OCI-LY7 (cell line): ENCODE measurements around the gene C16orf86. TPM values are rescaled to one million over a fixed set of nuclear protein-coding genes. Genes with fewer than 3 reads are reported as not detected.

Experiments
- BruUV-seq: library from RNA; stranded (reverse); fragments of 400-500 nt; replicated peaks from 2 replicates; lab custom pipeline; 2021; lab: Mats Ljungman, UMichigan
- CTCF ChIA-PET: fragments of 300-600 bp; sonication (Branson Sonifier 250); formaldehyde crosslinking; loops from one replicate; lab custom pipeline; 2022; ENCODE audit warnings: antibody characterized with exemption; ENCODE audit not compliant: unreplicated experiment; lab: Charles Lee
- POLR2A ChIA-PET: fragments of 300-600 bp; sonication (Branson Sonifier 250); formaldehyde crosslinking; loops from one replicate; lab custom pipeline; 2022; ENCODE audit warnings: antibody characterized with exemption; lab: Charles Lee
- DNase-seq: peaks from one replicate; pipeline ENCODE4 v3.0.0-alpha.2; 2015; ENCODE audit warnings: low spot score
- H2AFZ ChIP-seq: fragments of 200-600 bp; sonication (generic), shearing (Covaris generic); 2 replicates; pipeline ENCODE4 v1.6.1; 2014; ENCODE audit warnings: mild to moderate bottlenecking, antibody characterized with exemption, low read length, moderate library complexity
- H3K27ac ChIP-seq: fragments of 200-600 bp; sonication (generic); 2 replicates; pipeline ENCODE4 v1.5.1; 2014; ENCODE audit warnings: mixed run types, low read depth, mild to moderate bottlenecking, moderate library complexity, low read length, inconsistent platforms; ENCODE audit not compliant: poor library complexity, severe bottlenecking
- H3K36me3 ChIP-seq: fragments of 200-600 bp; sonication (generic); 2 replicates; pipeline ENCODE4 v1.6.1; 2014; ENCODE audit warnings: mild to moderate bottlenecking, antibody characterized with exemption, low read length, moderate library complexity, mixed read lengths; ENCODE audit not compliant: insufficient read depth
- H3K4me1 ChIP-seq: fragments of 200-600 bp; sonication (generic); 2 replicates; pipeline ENCODE4 v1.5.1; 2014; ENCODE audit warnings: mild to moderate bottlenecking, low read length; ENCODE audit not compliant: insufficient read depth, poor library complexity, severe bottlenecking
- H3K4me2 ChIP-seq: fragments of 200-600 bp; sonication (generic); 2 replicates; pipeline ENCODE4 v1.6.1; 2014; ENCODE audit warnings: mild to moderate bottlenecking, low read length
- H3K4me3 ChIP-seq: fragments of 200-600 bp; sonication (generic); 2 replicates; pipeline ENCODE4 v1.5.1; 2014; ENCODE audit warnings: mild to moderate bottlenecking, low read depth, low read length; ENCODE audit not compliant: poor library complexity, severe bottlenecking
- H3K79me2 ChIP-seq: fragments of 200-600 bp; sonication (generic); 2 replicates; pipeline ENCODE4 v1.6.1; 2016; ENCODE audit warnings: low read depth, mild to moderate bottlenecking, low read length, moderate library complexity, mixed read lengths; ENCODE audit not compliant: insufficient read depth
- H3K9me2 ChIP-seq: fragments of 200-600 bp; sonication (generic); 2 replicates; pipeline ENCODE4 v1.6.1; 2016; ENCODE audit warnings: mild to moderate bottlenecking, low read length, mixed read lengths; ENCODE audit not compliant: insufficient read depth
- H3K9me3 ChIP-seq: fragments of 200-600 bp; sonication (generic); 2 replicates; pipeline ENCODE4 v1.6.1; 2014; ENCODE audit warnings: mild to moderate bottlenecking, mixed run types, low read length, mixed read lengths
- H4K20me1 ChIP-seq: fragments of 200-600 bp; sonication (generic); 2 replicates; pipeline ENCODE4 v1.6.1; 2014; ENCODE audit warnings: mild to moderate bottlenecking, antibody characterized with exemption, low read length, moderate library complexity, mixed read lengths; ENCODE audit not compliant: insufficient read depth
- CTCF ChIP-seq: fragments of 200-600 bp; sonication (generic); conservative IDR thresholded peaks from 2 replicates; pipeline ENCODE4 v1.5.1; 2014; ENCODE audit warnings: mild to moderate bottlenecking, antibody characterized with exemption, low read length, moderate library complexity, mixed read lengths
- EZH2phosphoT487 ChIP-seq: fragments of 200-600 bp; sonication (generic); IDR thresholded peaks from 2 replicates; pipeline ENCODE4 v1.6.1; 2018; ENCODE audit warnings: low read depth, borderline replicate concordance, mild to moderate bottlenecking, mixed run types, antibody characterized with exemption, low read length, moderate library complexity, mixed read lengths
- intact Hi-C: fragments of 100-400 bp; cut with micrococcal nuclease; formaldehyde crosslinking; loops from one replicate; pipeline ENCODE4 v1.10.0; 2022; ENCODE audit not compliant: unreplicated experiment
- total RNA-seq, 2 experiments: library from RNA; depleted of rRNA in 1 of 2; stranded (reverse); fragments of >200 nt in 1 of 2; shearing (Covaris generic) in 1 of 2; gene quantifications; 2 replicates each; pipeline ENCODE4 v1.2.3, GENCODE V29; 2014 to 2022

C16orf86 gene
- total RNA-seq, 2 experiments from 2014 or later: 4.7 to 7.8 TPM

GRCh38 chr16:67641779-67642708, 24.6 kb upstream of the C16orf86 start:
- no peaks in the 10 kb centered on the region for H3K9me2 ChIP-seq
- no peak for DNase-seq
- H3K79me2 ChIP-seq: peaks cover 14% of the 10 kb centered on the region; the same call in 1 of the 2 replicates
- no peaks in the 10 kb centered on the region for H4K20me1 ChIP-seq
- TF ChIP-seq EZH2phosphoT487: no peak
- no peak for TF ChIP-seq CTCF
- no peak overlapping the region for H3K4me2 ChIP-seq
- H3K4me1 ChIP-seq: peaks cover 25% of the 10 kb centered on the region
- peaks cover 48% of the 10 kb centered on the region for H3K36me3 ChIP-seq
- no peak overlapping the region for H3K4me3 ChIP-seq
- H3K27ac ChIP-seq: no peak overlapping the region
- H3K9me3 ChIP-seq: no peaks in the 10 kb centered on the region
- intact Hi-C loops: no loop called here
- BruUV-seq: no TSS peak
- H2AFZ ChIP-seq: no peak overlapping the region
- ChIA-PET POLR2A (interaction anchor here (0.5 to 4.6 kb wide), 5 partner anchors 10 to 125 kb away, joined by 3 to 57 read pairs (median 5); no protein-coding TSS in a partner anchor), CTCF (interaction anchor here (0.9 to 1.3 kb wide), 2 partner anchors 95 kb away, joined by 4 read pairs; no protein-coding TSS in a partner anchor)

GRCh38 chr16:67644038-67644437, 22.6 kb upstream of the C16orf86 start:
- H3K79me2 ChIP-seq: peaks cover 14% of the 10 kb centered on the region; the same call in 1 of the 2 replicates
- TF ChIP-seq CTCF: no peak
- no peak for TF ChIP-seq EZH2phosphoT487
- H3K27ac ChIP-seq: peak overlapping the region; percentile 71
- no peak overlapping the region; the same call in 1 of the 2 replicates for H2AFZ ChIP-seq
- peaks cover 39% of the 10 kb centered on the region for H3K36me3 ChIP-seq
- ChIA-PET POLR2A (interaction anchor here (0.6 to 5.3 kb wide), 8 partner anchors 15 to 127 kb away, joined by 3 to 57 read pairs (median 5); partner anchors contain the start of gene ACD), CTCF (interaction anchor here (0.6 to 3.0 kb wide), 6 partner anchors 15 to 100 kb away, joined by 3 to 43 read pairs (median 5); partner anchors contain the start of genes ACD, CTCF and PARD6A)
- intact Hi-C loops: loop anchor here (1.0 kb wide), 2 partner anchors 82 to 97 kb away; partner anchors contain the start of gene CTCF
- peaks cover 25% of the 10 kb centered on the region for H3K4me1 ChIP-seq
- no peaks in the 10 kb centered on the region; the same call in 1 of the 2 replicates for H4K20me1 ChIP-seq
- no TSS peak for BruUV-seq
- H3K9me2 ChIP-seq: no peaks in the 10 kb centered on the region
- peak overlapping the region; percentile 97 for H3K4me2 ChIP-seq
- DNase-seq: no peak
- H3K4me3 ChIP-seq: peak overlapping the region; percentile 76
- H3K9me3 ChIP-seq: no peaks in the 10 kb centered on the region
